Esophagus muscularis mucosa (tissue), 3 donors: Measurements from ENCODE around the gene C8B.

Experiments
- POLR2A ChIP-seq: fragments of 450-650 bp; IDR thresholded peaks from one replicate; pipeline ENCODE4 v1.6.1; 2017; ENCODE audit warnings: antibody characterized with exemption, moderate library complexity, mild to moderate bottlenecking, low read depth
- POLR2AphosphoS5 ChIP-seq, 2 donors: sonication (generic); formaldehyde crosslinking; IDR thresholded peaks; one replicate each; pipeline ENCODE4 v1.6.1; 2017; ENCODE audit warnings: antibody characterized with exemption in 2 of 2
- TF ChIP-seq, protein P1 (sequence below), 3 experiments: fragments of 200-600 bp in 2 of 3; fragments of 450-650 bp in 1 of 3; sonication (generic) in 2 of 3; IDR thresholded peaks; one replicate each; pipeline ENCODE4 v1.5.1; 2017 to 2019; ENCODE audit warnings: antibody characterized with exemption in 3 of 3, mild to moderate bottlenecking in 2 of 3, moderate library complexity in 1 of 3

DNA sequence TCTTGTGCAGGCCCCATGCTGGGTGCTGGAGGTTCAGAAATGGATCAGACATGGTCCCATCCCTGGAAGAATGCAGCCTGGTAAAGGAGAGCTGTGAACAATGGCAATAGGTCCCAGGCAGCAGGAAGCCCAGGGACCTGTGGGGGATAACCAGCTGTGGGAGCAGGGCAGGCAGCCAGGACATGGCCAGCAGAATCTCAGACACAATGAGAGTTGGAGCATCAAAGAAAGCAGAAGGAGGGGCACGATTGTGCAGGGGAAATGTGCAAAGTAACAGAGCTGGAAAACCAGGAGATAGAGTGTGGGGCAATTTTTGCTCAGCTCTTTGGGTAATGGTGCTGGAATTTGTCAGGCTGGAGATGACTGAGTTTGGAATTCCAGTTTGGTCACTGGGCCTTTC is 44.3 kb downstream of the C8B start:
- TF ChIP-seq POLR2A (no peak), POLR2AphosphoS5 (IDR thresholded peaks at IDR 0.05) (no peak)
- TF ChIP-seq, protein P1, sequence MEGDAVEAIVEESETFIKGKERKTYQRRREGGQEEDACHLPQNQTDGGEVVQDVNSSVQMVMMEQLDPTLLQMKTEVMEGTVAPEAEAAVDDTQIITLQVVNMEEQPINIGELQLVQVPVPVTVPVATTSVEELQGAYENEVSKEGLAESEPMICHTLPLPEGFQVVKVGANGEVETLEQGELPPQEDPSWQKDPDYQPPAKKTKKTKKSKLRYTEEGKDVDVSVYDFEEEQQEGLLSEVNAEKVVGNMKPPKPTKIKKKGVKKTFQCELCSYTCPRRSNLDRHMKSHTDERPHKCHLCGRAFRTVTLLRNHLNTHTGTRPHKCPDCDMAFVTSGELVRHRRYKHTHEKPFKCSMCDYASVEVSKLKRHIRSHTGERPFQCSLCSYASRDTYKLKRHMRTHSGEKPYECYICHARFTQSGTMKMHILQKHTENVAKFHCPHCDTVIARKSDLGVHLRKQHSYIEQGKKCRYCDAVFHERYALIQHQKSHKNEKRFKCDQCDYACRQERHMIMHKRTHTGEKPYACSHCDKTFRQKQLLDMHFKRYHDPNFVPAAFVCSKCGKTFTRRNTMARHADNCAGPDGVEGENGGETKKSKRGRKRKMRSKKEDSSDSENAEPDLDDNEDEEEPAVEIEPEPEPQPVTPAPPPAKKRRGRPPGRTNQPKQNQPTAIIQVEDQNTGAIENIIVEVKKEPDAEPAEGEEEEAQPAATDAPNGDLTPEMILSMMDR (IDR thresholded peaks at IDR 0.05), result no peak
